GM12801 (cell line): ENCODE data around the gene TAF9B.

Experiments
- CTCF ChIP-seq: IDR thresholded peaks from one replicate; pipeline ENCODE4 v1.5.1; 2011; ENCODE audit warnings: control low read depth; ENCODE audit not compliant: insufficient read length; ENCODE audit errors: extremely low read depth

The TAF9B gene

GRCh38 chrX:78103623-78104446, 35.6 kb downstream of the TAF9B start, which contains the start of gene PGK1:
TSS of gene PGK1 (plus strand) at chrX:78104248. CDS start at chrX:78104341, 93 bp downstream.
- TF ChIP-seq CTCF = no peak

- TF ChIP-seq CTCF = no peak
Observed at GRCh38 chrX:78103001-78103622, 36.3 kb downstream of the TAF9B start.

- TF ChIP-seq CTCF = no peak
Observed at GRCh38 chrX:78102091-78102490, 37.4 kb downstream of the TAF9B start.

GRCh38 chrX:78098108-78098507, 41.3 kb downstream of the TAF9B start:
- no peak for TF ChIP-seq CTCF

GRCh38 chrX:78092296-78092695, 47.2 kb downstream of the TAF9B start:
- no peak for TF ChIP-seq CTCF
